Left ventricle myocardium inferior (tissue), 1 donor: Measurements from ENCODE around the gene MGME1. TPM values are rescaled to one million over a fixed set of nuclear protein-coding genes. Genes with fewer than 3 reads are reported as not detected.

Experiments
- DNase-seq: peaks from one replicate; pipeline ENCODE4 v3.0.0-alpha.2; 2020
- H3K27ac ChIP-seq: fragments of 200-600 bp; replicated peaks from 2 replicates; pipeline ENCODE4 v1.8.0; 2021
- H3K27me3 ChIP-seq: fragments of 200-600 bp; 2 replicates; pipeline ENCODE4 v1.8.0; 2021; ENCODE audit warnings: low read depth
- H3K36me3 ChIP-seq: fragments of 200-600 bp; 2 replicates; pipeline ENCODE4 v1.8.0; 2021
- H3K4me1 ChIP-seq: fragments of 200-600 bp; 2 replicates; pipeline ENCODE4 v1.8.0; 2021
- H3K4me3 ChIP-seq: fragments of 200-600 bp; 2 replicates; pipeline ENCODE4 v1.8.0; 2021; ENCODE audit warnings: mild to moderate bottlenecking, moderate library complexity
- H3K9me3 ChIP-seq: fragments of 200-600 bp; replicated peaks from 2 replicates; pipeline ENCODE4 v1.8.0; 2021
- CTCF ChIP-seq: fragments of 200-600 bp; IDR thresholded peaks from 2 replicates; pipeline ENCODE4 v1.8.0; 2021; ENCODE audit warnings: antibody characterized with exemption, mild to moderate bottlenecking, borderline replicate concordance
- intact Hi-C: fragments of 100-400 bp; cut with micrococcal nuclease; formaldehyde crosslinking; loops from one replicate; pipeline ENCODE4 v1.11.0; 2022
- total RNA-seq: library from RNA; stranded (reverse); fragmentation: NEBNext Ultra II Directional; extraction: Animal tissue kit (Norgen Biotek cat#: 25700); gene quantifications from one replicate; pipeline ENCODE4 v1.2.1, GENCODE V29; 2021
- donor health status: DM: no; HTN: yes; CAD: no; lungs with severe emphysema.

MGME1 gene
- total RNA-seq, 1 donor from 2014 or later, result 13.6 TPM

DNA sequence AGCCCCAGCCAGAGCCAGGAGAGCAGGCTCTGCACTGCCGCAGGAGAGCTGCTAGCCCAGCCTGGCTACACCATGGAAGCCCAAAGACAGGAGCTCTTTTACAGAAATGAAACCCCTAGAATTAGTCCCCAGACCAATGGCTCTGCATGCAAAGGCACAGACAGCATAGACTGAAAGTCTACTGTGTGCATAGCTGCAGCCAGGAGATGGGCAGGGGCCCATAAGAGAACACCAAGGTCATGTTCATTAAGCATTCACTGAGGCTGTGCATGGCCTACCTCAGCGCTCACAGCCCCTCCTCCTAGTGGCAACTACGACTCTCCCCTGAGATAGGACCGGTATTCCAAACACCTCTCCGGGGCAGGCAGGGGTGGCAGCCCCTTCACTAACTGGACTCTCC lies 35.1 kb upstream of the MGME1 start:
- Histone ChIP-seq H3K9me3 (peaks cover 11% of the 10 kb centered on the region), H3K4me3 (no peak overlapping the region), H3K4me1 (peaks cover 32% of the 10 kb centered on the region), H3K27ac (no peak overlapping the region), H3K27me3 (no peaks in the 10 kb centered on the region), H3K36me3 (no peaks in the 10 kb centered on the region)
- intact Hi-C loops, result no loop called here
- DNase-seq, result no peak
- TF ChIP-seq CTCF, result no peak

- Histone ChIP-seq H3K4me3 (no peak overlapping the region), H3K4me1 (peaks cover 35% of the 10 kb centered on the region), H3K36me3 (no peaks in the 10 kb centered on the region), H3K27ac (no peak overlapping the region), H3K9me3 (peaks cover 11% of the 10 kb centered on the region), H3K27me3 (no peaks in the 10 kb centered on the region)
- no peak for TF ChIP-seq CTCF
- DNase-seq, result no peak
- intact Hi-C loops, result no loop called here
These were observed 34.5 kb upstream of the MGME1 start for GRCh38 chr20:17934141-17934862.

- no peaks in the 10 kb centered on the region for H3K27me3 ChIP-seq
- no peak for DNase-seq
- TF ChIP-seq CTCF, result no peak
- intact Hi-C loops, result no loop called here
- peaks cover 11% of the 10 kb centered on the region for H3K9me3 ChIP-seq
- H3K4me1 ChIP-seq, result peaks cover 39% of the 10 kb centered on the region
- no peak overlapping the region for H3K27ac ChIP-seq
- H3K4me3 ChIP-seq, result no peak overlapping the region
- no peaks in the 10 kb centered on the region for H3K36me3 ChIP-seq
These were observed 33.6 kb upstream of the MGME1 start for GRCh38 chr20:17935186-17935585.

DNA sequence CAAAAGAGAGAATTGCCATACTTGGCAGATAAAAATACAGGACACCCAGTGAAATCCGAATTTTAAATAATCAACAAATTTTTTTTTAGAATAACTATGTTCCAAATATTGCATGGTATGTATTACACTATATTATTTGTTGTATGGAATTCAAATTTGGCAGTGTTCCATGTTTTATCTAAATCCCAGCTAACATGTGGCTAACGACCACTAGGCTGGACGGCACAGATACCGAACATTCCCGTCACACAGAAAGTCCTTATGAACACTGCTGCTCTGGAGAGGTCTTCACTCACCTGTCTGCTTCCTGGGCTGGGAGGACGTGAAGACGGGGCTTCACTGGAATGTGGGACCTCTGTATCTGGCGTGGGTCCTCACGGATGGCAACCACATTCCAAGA lies 33.1 kb upstream of the MGME1 start:
- no peak overlapping the region for H3K4me3 ChIP-seq
- H3K4me1 ChIP-seq, result peaks cover 39% of the 10 kb centered on the region
- TF ChIP-seq CTCF, result no peak
- H3K27ac ChIP-seq, result peak overlapping the region; percentile 71
- no peak for DNase-seq
- intact Hi-C loops, result no loop called here
- H3K27me3 ChIP-seq, result no peaks in the 10 kb centered on the region
- peaks cover 11% of the 10 kb centered on the region for H3K9me3 ChIP-seq
- peaks cover 4% of the 10 kb centered on the region for H3K36me3 ChIP-seq

DNA sequence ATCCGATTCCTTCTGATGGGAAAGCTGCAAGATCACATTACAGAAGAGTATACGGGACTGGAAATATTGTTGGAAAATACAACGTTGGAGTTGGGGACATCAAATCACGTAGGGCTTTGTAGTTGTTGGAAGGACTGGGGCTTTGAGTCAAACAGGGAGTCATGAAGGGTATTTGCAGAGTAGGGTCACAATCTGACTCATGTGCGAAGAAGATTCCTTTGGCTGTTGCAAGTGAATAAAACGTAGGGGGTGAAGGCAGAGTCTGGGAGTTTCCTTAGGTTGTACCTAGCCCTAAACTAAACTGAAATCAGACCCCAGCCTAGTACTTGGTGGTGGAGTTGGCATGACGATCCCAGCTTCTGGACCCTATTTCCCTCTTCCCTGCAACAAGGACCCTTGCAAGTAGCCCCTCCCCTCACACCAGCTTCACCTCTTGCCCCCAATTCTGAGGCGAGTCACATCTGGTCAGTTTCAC lies 32.5 kb upstream of the MGME1 start:
- Histone ChIP-seq H3K27ac (peak overlapping the region; percentile 71), H3K9me3 (peaks cover 8% of the 10 kb centered on the region), H3K4me3 (no peak overlapping the region), H3K4me1 (peaks cover 39% of the 10 kb centered on the region), H3K36me3 (peaks cover 9% of the 10 kb centered on the region), H3K27me3 (no peaks in the 10 kb centered on the region)
- intact Hi-C loops, result no loop called here
- no peak for TF ChIP-seq CTCF
- DNase-seq, result no peak
